ENCODE data around the gene FLCN.

The FLCN gene

DNA sequence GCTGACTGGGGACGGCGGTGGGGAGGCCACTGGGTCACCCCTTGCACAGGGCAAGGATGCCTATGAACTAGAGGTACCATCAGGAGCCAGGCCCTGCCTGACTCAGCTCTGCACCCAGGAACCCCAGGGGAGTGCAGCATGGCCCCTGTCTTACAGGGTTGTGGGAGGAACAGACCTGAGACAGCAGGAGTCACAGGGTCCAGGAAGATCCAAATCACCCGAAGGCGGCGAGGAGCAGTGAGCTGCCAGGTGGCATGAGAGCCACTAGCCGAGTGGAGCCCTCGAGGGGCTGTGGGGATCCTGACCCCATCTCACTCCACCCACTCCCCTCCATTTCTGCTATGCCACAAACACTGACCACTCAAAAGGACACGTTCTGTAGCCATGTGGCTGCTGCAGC is 61.6 kb downstream of the FLCN start:
- no peak overlapping the region for H3K4me3 ChIP-seq (ENCODE audit: insufficient read depth, low read length, poor library complexity, severe bottlenecking)
- TF ChIP-seq, protein P1, sequence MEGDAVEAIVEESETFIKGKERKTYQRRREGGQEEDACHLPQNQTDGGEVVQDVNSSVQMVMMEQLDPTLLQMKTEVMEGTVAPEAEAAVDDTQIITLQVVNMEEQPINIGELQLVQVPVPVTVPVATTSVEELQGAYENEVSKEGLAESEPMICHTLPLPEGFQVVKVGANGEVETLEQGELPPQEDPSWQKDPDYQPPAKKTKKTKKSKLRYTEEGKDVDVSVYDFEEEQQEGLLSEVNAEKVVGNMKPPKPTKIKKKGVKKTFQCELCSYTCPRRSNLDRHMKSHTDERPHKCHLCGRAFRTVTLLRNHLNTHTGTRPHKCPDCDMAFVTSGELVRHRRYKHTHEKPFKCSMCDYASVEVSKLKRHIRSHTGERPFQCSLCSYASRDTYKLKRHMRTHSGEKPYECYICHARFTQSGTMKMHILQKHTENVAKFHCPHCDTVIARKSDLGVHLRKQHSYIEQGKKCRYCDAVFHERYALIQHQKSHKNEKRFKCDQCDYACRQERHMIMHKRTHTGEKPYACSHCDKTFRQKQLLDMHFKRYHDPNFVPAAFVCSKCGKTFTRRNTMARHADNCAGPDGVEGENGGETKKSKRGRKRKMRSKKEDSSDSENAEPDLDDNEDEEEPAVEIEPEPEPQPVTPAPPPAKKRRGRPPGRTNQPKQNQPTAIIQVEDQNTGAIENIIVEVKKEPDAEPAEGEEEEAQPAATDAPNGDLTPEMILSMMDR (IDR thresholded peaks at IDR 0.05; ENCODE audit: insufficient read depth, low read length, poor library complexity, severe bottlenecking) = no peak
- TF ChIP-seq EZH2phosphoT487 (conservative IDR thresholded peaks at IDR 0.05; ENCODE audit: low read length) = no peak
- H3F3A ChIP-seq (ENCODE audit: insufficient read depth) = no peaks in the 10 kb centered on the region
- H3K9me2 ChIP-seq (replicated peaks; ENCODE audit: insufficient read depth, low read length) = no peaks in the 10 kb centered on the region
- H3K9ac ChIP-seq (ENCODE audit: low read length) = no peak overlapping the region
- H4K20me1 ChIP-seq (ENCODE audit: low read depth, low read length) = no peaks in the 10 kb centered on the region
- no peaks in the 10 kb centered on the region for H3K9me3 ChIP-seq (ENCODE audit: insufficient read depth, low read length)
- H3K4me2 ChIP-seq (ENCODE audit: low read depth, low read length, poor library complexity, severe bottlenecking) = no peak overlapping the region
- H3K27me3 ChIP-seq (ENCODE audit: low read length) = no peaks in the 10 kb centered on the region
- H3K79me2 ChIP-seq (ENCODE audit: insufficient read depth, low read length) = no peaks in the 10 kb centered on the region
- no peak overlapping the region for H3K27ac ChIP-seq (ENCODE audit: low read depth, low read length)
- H3K36me3 ChIP-seq (ENCODE audit: low read length) = no peaks in the 10 kb centered on the region
- H2AFZ ChIP-seq (ENCODE audit: low read depth, low read length, severe bottlenecking) = no peak overlapping the region

DNA sequence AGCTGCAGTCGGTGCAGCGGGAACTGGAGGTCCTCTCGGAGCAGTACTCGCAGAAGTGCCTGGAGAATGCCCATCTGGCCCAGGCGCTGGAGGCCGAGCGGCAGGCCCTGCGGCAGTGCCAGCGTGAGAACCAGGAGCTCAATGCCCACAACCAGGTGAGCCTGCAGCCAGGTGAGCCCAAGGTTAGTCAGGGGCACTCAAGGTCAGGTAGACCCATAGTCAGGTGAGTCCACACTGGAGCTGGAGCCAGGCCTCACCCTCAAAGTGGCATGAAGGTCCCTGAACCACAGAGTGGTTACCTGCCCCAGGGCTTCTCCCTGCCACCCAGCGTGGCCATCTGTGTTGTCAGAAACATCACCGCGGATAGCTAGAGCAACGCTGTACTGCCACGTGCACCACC is 63.0 kb downstream of the FLCN start:
- H3K4me3 ChIP-seq (ENCODE audit: insufficient read depth, low read length, poor library complexity, severe bottlenecking) = no peak overlapping the region
- H4K20me1 ChIP-seq (ENCODE audit: low read depth, low read length) = no peaks in the 10 kb centered on the region
- no peaks in the 10 kb centered on the region for H3K79me2 ChIP-seq (ENCODE audit: insufficient read depth, low read length)
- H3F3A ChIP-seq (ENCODE audit: insufficient read depth) = no peaks in the 10 kb centered on the region
- H2AFZ ChIP-seq (ENCODE audit: low read depth, low read length, severe bottlenecking) = no peak overlapping the region
- H3K4me2 ChIP-seq (ENCODE audit: low read depth, low read length, poor library complexity, severe bottlenecking) = no peak overlapping the region
- H3K36me3 ChIP-seq (ENCODE audit: low read length) = no peaks in the 10 kb centered on the region
- no peaks in the 10 kb centered on the region for H3K9me3 ChIP-seq (ENCODE audit: insufficient read depth, low read length)
- no peak overlapping the region for H3K27ac ChIP-seq (ENCODE audit: low read depth, low read length)
- no peak overlapping the region for H3K9ac ChIP-seq (ENCODE audit: low read length)
- H3K9me2 ChIP-seq (replicated peaks; ENCODE audit: insufficient read depth, low read length) = no peaks in the 10 kb centered on the region
- TF ChIP-seq EZH2phosphoT487 (conservative IDR thresholded peaks at IDR 0.05; ENCODE audit: low read length) = no peak
- TF ChIP-seq, protein P1 (IDR thresholded peaks at IDR 0.05; ENCODE audit: insufficient read depth, low read length, poor library complexity, severe bottlenecking) = no peak
- H3K27me3 ChIP-seq (ENCODE audit: low read length) = no peaks in the 10 kb centered on the region

DNA sequence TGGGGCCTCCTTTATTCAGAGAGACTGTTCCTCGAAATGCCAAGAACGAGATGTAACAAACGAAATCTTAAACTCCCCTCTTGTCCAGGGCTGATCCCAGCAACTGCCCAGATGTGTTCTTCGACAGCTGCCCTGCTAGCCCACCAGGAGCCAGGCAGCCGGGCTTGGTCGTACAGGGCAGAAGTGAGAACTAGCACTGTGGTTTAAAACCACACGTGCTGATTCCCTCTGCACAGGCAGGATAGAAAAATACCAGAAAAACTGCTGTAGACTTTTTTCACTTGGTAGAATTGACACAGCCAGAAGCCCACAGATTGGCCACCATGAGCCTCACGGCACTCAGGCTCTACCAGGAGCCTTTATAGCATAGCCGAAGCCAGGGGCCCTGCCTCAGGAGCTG is 64.0 kb downstream of the FLCN start:
- H3F3A ChIP-seq (ENCODE audit: insufficient read depth) = no peaks in the 10 kb centered on the region
- no peaks in the 10 kb centered on the region for H3K9me3 ChIP-seq (ENCODE audit: insufficient read depth, low read length)
- H3K9ac ChIP-seq (ENCODE audit: low read length) = no peak overlapping the region
- H3K4me3 ChIP-seq (ENCODE audit: insufficient read depth, low read length, poor library complexity, severe bottlenecking) = no peak overlapping the region
- H3K79me2 ChIP-seq (ENCODE audit: insufficient read depth, low read length) = no peaks in the 10 kb centered on the region
- no peaks in the 10 kb centered on the region for H3K27me3 ChIP-seq (ENCODE audit: low read length)
- H3K4me2 ChIP-seq (ENCODE audit: low read depth, low read length, poor library complexity, severe bottlenecking) = no peak overlapping the region
- TF ChIP-seq EZH2phosphoT487 (conservative IDR thresholded peaks at IDR 0.05; ENCODE audit: low read length) = no peak
- TF ChIP-seq, protein P1 (IDR thresholded peaks at IDR 0.05; ENCODE audit: insufficient read depth, low read length, poor library complexity, severe bottlenecking) = no peak
- no peak overlapping the region for H3K27ac ChIP-seq (ENCODE audit: low read depth, low read length)
- no peaks in the 10 kb centered on the region for H3K9me2 ChIP-seq (replicated peaks; ENCODE audit: insufficient read depth, low read length)
- H2AFZ ChIP-seq (ENCODE audit: low read depth, low read length, severe bottlenecking) = no peak overlapping the region
- H3K36me3 ChIP-seq (ENCODE audit: low read length) = no peaks in the 10 kb centered on the region
- no peaks in the 10 kb centered on the region for H4K20me1 ChIP-seq (ENCODE audit: low read depth, low read length)
